ENCODE data around the gene MIA.
"Not testable (repeated sequence)": the region's sequence is repeated elsewhere in the genome, so short reads cannot be mapped to it uniquely, and the experiment has no call there.

Gene MIA

DNA sequence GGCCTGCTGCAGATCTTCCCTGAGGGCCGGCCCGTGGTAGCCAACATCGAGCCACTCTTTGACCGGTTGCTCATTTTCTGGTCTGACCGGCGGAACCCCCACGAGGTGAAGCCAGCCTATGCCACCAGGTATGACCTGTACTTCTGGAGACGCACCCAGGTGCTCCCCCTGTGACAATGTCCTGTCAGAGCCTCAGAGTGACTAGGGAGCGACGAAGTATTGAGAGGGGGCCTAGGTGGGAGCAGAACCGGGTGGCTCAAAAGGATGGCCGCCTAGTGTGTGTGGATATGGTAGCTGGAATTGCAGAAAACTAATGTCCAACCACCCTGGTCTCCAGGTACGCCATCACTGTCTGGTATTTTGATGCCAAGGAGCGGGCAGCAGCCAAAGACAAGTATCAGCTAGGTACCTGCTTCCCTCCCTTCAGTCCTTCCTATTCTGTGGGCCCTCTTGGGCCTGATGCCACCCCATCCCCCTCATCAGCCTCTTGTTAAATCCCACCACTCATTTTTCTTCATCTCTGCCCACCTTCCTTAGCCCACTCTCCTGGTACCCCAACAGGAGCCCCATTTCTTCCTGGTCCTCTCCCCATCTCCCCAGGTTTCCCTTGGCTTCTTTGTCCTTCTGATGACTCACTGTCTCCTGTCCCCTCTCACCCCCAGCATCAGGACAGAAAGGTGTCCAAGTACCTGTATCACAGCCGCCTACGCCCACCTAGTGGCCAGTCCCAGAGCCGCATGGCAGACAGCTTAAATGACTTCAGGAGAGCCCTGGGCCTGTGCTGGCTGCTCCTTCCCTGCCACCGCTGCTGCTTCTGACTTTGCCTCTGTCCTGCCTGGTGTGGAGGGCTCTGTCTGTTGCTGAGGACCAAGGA is 32.1 kb downstream of the MIA start:
- no peaks in the 10 kb centered on the region for H3K9me3 ChIP-seq (ENCODE audit: low read length)
- H3K9ac ChIP-seq (ENCODE audit: low read length), result no peak overlapping the region
- peaks cover 37% of the 10 kb centered on the region for H3K36me3 ChIP-seq (ENCODE audit: insufficient read depth, low read length)
- H3K27ac ChIP-seq (ENCODE audit: low read depth, low read length), result peak overlapping the region; percentile 8
- no peak overlapping the region for H3K4me3 ChIP-seq (ENCODE audit: low read depth in 1 of 2, low read length in 2 of 2)
- H3K27me3 ChIP-seq (ENCODE audit: control insufficient read depth in 1 of 2, insufficient read depth in 2 of 2, low read length in 2 of 2), result no peaks in the 10 kb centered on the region
- peaks cover 74% of the 10 kb centered on the region for H3K4me1 ChIP-seq (ENCODE audit: insufficient read depth, low read length)

DNA sequence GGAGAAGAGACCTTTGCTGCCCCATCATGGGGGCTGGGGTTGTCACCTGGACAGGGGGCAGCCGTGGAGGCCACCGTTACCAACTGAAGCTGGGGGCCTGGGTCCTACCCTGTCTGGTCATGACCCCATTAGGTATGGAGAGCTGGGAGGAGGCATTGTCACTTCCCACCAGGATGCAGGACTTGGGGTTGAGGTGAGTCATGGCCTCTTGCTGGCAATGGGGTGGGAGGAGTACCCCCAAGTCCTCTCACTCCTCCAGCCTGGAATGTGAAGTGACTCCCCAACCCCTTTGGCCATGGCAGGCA is 32.7 kb downstream of the MIA start:
- Histone ChIP-seq H3K4me1 (ENCODE audit: insufficient read depth, low read length) (peaks cover 71% of the 10 kb centered on the region), H3K9ac (ENCODE audit: low read length) (no peak overlapping the region), H3K36me3 (ENCODE audit: insufficient read depth, low read length) (peaks cover 37% of the 10 kb centered on the region), H3K9me3 (ENCODE audit: low read length) (no peaks in the 10 kb centered on the region), H3K4me3 (ENCODE audit: low read depth in 1 of 2, low read length in 2 of 2) (no peak overlapping the region), H3K27me3 (ENCODE audit: control insufficient read depth in 1 of 2, insufficient read depth in 2 of 2, low read length in 2 of 2) (no peaks in the 10 kb centered on the region), H3K27ac (ENCODE audit: low read depth, low read length) (no peak overlapping the region)

DNA sequence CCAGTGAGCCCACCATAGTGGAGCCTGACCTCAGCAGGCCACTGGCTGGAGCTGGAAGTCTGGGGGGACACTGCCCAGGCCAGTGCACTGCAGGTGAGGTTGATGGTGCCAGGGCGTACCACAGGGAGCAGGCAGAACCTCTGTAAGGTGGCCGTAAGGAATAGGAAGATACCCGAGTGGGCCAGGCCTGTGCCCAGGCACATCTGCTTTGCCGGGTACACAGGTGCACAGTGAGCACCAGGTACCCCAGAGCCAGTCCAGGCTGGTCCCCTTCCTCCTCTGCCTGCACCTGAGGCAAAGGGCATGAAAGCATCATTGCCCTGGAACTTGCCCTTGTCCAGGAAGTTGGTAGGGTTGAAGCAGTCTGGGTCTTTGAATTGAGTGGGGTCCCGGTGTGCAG is 33.2 kb downstream of the MIA start:
- Histone ChIP-seq H3K27me3 (ENCODE audit: control insufficient read depth in 1 of 2, insufficient read depth in 2 of 2, low read length in 2 of 2) (no peaks in the 10 kb centered on the region), H3K4me1 (ENCODE audit: insufficient read depth, low read length) (peaks cover 69% of the 10 kb centered on the region), H3K27ac (ENCODE audit: low read depth, low read length) (no peak overlapping the region), H3K36me3 (ENCODE audit: insufficient read depth, low read length) (peaks cover 37% of the 10 kb centered on the region), H3K9ac (ENCODE audit: low read length) (no peak overlapping the region), H3K4me3 (ENCODE audit: low read depth in 1 of 2, low read length in 2 of 2) (no peak overlapping the region), H3K9me3 (ENCODE audit: low read length) (no peaks in the 10 kb centered on the region)

DNA sequence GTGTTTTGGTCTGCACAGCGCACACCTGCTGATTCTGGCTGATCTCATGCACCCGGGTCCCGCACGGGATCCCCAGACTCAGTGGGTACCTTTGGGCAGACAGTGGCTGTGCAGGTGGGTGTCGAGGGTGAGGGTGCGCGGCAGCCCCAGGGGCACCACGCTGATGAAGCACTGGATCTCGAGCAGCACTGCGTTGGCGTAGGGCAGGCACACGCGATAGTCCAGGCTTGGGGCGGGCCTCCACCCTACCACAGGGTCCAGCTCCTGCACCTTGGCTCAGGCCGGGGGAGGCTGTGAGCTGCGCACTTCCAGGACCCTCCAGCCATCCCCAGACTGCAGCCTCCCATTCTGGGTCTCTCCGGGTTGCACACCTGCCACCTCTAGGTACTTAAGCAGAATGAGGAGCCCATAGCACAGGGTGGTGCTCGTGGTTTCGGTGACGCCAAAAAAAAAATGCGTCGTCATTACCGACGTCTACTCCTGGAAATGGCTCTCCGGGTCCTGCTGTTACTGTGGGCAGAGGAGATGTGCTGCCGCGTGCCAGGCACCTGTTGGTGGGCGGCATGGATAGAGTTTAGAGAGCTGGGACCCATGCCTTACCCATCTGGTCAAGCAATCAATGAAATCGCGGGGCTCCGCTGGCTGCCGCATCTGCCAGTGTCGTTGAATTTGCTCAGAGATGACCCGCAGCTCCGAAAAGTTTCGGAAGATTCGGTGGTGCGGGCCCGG is 34.2 kb downstream of the MIA start:
- H3K9ac ChIP-seq (ENCODE audit: low read length), result no peak overlapping the region
- peaks cover 27% of the 10 kb centered on the region for H3K36me3 ChIP-seq (ENCODE audit: insufficient read depth, low read length)
- H3K9me3 ChIP-seq (ENCODE audit: low read length), result no peaks in the 10 kb centered on the region
- no peak overlapping the region for H3K27ac ChIP-seq (ENCODE audit: low read depth, low read length)
- peak overlapping the region in 1 of 2 donors; percentile 53 for H3K4me3 ChIP-seq (ENCODE audit: low read depth in 1 of 2, low read length in 2 of 2)
- no peaks in the 10 kb centered on the region for H3K27me3 ChIP-seq (ENCODE audit: control insufficient read depth in 1 of 2, insufficient read depth in 2 of 2, low read length in 2 of 2)
- peaks cover 58% of the 10 kb centered on the region for H3K4me1 ChIP-seq (ENCODE audit: insufficient read depth, low read length)

DNA sequence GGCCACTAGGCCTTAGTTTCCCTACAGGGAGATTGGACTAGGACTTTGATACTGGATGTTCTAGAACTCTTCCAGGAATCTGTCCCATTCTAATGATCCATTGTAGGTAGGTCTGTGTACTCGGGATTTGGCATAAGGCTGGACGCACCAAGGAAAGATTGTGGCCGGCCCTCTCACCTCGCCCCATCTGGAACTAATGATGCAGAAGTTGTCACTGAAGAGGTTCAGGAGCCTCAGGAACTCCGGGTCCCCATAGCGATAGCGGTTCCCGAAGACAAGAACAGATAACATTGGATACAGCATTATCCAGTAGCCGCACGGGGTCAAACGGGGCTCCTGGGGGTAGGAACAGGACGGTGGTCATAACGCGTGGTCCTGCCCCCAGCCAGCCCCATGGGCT is 34.8 kb downstream of the MIA start:
- Histone ChIP-seq H3K4me1 (ENCODE audit: insufficient read depth, low read length) (peaks cover 52% of the 10 kb centered on the region), H3K36me3 (ENCODE audit: insufficient read depth, low read length) (peaks cover 23% of the 10 kb centered on the region), H3K27me3 (ENCODE audit: control insufficient read depth in 1 of 2, insufficient read depth in 2 of 2, low read length in 2 of 2) (no peaks in the 10 kb centered on the region), H3K9ac (ENCODE audit: low read length) (no peak overlapping the region), H3K4me3 (ENCODE audit: low read depth in 1 of 2, low read length in 2 of 2) (peak overlapping the region in 1 of 2 donors; percentile 53), H3K9me3 (ENCODE audit: low read length) (no peaks in the 10 kb centered on the region), H3K27ac (ENCODE audit: low read depth, low read length) (peak overlapping the region; percentile 49)

DNA sequence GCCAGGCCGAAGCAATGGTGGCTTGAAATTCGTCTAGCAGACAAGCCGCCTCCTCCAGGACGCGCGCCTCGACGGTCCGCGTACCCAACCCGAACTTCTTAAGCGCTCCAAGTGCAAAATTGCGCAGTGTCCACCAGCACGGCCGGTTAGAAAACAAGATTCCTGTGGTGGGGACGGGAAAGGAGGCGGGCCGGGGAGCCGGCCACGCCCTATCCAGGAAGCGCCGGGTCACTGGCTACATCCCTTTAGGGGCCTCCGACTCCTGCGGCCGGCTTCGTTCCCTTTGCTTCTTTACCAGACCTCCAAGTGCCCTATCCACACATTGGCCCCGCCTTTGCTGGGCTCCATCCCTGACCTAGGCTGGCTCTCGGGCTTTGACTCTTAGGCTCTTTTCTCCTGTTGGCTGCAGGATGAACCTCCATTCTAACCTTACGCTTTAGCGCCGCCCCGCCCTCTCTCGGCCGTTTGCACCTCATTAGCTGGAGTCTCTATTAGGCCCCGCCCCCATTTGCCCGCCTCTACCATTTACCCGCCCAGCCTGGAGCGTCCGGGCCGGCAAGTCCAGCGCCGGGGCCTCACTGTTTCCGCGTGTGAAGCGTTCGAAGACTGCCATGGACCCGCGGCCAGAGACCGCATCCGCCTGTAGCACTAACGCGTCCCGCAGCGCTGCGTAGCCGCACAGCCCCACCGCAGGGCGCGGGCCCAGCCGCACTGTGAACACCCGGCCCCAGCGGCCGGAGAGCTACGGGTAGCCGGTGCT is 35.5 kb downstream of the MIA start:
- not testable (repeated sequence) for H3K27me3 ChIP-seq (ENCODE audit: control insufficient read depth in 1 of 2, insufficient read depth in 2 of 2, low read length in 2 of 2); H3K9ac ChIP-seq (ENCODE audit: low read length); H3K9me3 ChIP-seq (ENCODE audit: low read length)
- Histone ChIP-seq H3K27ac (ENCODE audit: low read depth, low read length) (peak overlapping the region; percentile 68), H3K4me3 (ENCODE audit: low read depth in 1 of 2, low read length in 2 of 2) (peak overlapping the region in 1 of 2 donors; percentile 53), H3K4me1 (ENCODE audit: insufficient read depth, low read length) (peaks cover 45% of the 10 kb centered on the region), H3K36me3 (ENCODE audit: insufficient read depth, low read length) (peaks cover 23% of the 10 kb centered on the region)

DNA sequence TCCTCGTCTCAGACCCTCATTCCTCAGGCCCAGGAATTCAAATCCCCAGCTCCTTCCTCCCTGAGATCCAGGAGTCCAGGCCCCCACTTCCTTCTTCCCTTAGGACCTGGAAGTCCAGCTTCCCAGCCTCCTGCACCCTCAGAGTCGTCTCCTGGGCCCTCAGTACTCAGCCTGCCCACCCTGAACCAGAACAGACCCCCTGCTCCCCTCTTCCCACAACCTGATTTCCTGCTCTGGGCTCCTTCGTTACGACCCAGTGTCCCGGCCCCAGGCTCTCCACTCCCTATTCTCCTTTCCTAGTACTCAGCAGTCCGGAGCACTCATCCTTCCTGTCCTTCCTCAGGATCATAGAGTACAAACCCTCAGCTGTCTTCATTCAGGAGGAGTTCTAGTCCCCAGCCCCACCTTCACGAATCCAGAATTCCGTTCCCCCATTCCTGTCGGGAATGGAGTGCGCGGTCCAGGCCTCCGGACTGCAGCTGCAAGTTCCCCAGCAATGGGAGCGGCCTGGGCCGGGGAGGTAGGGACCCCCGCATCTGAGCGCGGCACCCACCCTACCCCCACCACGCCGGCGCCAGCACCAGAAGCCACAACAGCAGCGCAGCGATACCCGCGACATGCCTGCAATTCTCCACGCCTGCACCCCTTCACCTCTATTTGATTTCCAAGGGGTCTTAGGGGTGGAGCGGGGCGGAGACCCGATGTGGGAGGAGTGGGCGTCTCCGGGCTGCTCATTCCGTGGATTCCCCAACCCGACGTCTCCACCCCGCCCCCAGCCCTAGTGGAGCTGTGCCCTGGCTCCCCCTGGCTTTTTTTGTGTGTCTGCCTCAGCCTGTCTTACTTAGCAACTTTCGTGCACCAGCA is 36.4 kb downstream of the MIA start:
- peak overlapping the region; percentile 68 for H3K27ac ChIP-seq (ENCODE audit: low read depth, low read length)

DNA sequence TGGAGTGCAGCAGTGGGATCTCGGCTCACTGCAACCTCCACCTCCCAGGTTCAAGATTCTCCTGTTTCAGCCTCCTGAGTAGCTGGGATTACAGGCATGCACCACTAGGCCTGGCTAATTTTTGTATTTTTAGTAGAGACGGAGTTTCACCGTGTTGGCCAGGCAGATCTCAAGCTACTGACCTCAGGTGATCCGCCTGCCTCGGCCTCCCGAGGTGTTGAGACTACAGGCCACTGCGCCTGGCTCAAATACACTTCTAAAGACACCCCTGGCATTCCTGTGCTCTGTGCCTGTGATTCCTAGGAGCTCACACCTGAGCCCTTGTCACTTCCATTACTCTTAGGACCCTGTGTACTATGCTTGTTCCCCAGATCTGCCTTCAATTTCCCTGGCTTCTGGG is 37.2 kb downstream of the MIA start:
- H3K9me3 ChIP-seq (ENCODE audit: low read length); H3K4me3 ChIP-seq (ENCODE audit: low read depth in 1 of 2, low read length in 2 of 2); H3K27me3 ChIP-seq (ENCODE audit: control insufficient read depth in 1 of 2, insufficient read depth in 2 of 2, low read length in 2 of 2); H3K9ac ChIP-seq (ENCODE audit: low read length): not testable (repeated sequence)
- peaks cover 29% of the 10 kb centered on the region for H3K4me1 ChIP-seq (ENCODE audit: insufficient read depth, low read length)
- peak overlapping the region; percentile 13 for H3K27ac ChIP-seq (ENCODE audit: low read depth, low read length)
- H3K36me3 ChIP-seq (ENCODE audit: insufficient read depth, low read length), result peaks cover 22% of the 10 kb centered on the region

More for the DNA sequence above, 36.4 kb downstream of the MIA start:
- H3K9me3 ChIP-seq (ENCODE audit: low read length), result no peaks in the 10 kb centered on the region
- H3K36me3 ChIP-seq (ENCODE audit: insufficient read depth, low read length), result peaks cover 23% of the 10 kb centered on the region
- H3K4me3 ChIP-seq (ENCODE audit: low read depth in 1 of 2, low read length in 2 of 2), result peak overlapping the region in 1 of 2 donors; percentile 53
- H3K9ac ChIP-seq (ENCODE audit: low read length), result no peak overlapping the region
- peaks cover 37% of the 10 kb centered on the region for H3K4me1 ChIP-seq (ENCODE audit: insufficient read depth, low read length)
- H3K27me3 ChIP-seq (ENCODE audit: control insufficient read depth in 1 of 2, insufficient read depth in 2 of 2, low read length in 2 of 2), result no peaks in the 10 kb centered on the region

DNA sequence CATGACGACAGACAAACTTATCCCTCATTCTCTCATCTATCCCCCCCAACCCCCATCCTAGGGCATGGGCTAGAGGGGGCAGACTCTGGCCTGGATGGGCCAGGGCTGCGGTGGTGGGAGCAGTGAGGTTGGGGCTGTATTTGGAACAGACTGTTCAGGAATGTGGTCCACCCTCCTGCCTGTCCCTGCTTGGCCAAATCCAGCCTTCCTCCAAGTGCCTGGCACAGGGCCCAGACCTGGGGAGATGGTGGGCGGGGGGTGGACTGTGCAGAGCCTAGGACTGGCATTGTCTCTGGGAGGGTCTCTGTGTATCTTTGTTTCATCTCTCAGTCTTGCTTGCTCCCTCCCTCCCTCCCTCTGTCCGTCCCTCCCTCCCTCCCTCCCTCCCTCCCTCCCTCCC is 37.9 kb downstream of the MIA start:
- Histone ChIP-seq H3K36me3 (ENCODE audit: insufficient read depth, low read length) (peaks cover 16% of the 10 kb centered on the region), H3K9me3 (ENCODE audit: low read length) (no peaks in the 10 kb centered on the region), H3K27me3 (ENCODE audit: control insufficient read depth in 1 of 2, insufficient read depth in 2 of 2, low read length in 2 of 2) (no peaks in the 10 kb centered on the region), H3K27ac (ENCODE audit: low read depth, low read length) (peak overlapping the region; percentile 13), H3K9ac (ENCODE audit: low read length) (no peak overlapping the region), H3K4me3 (ENCODE audit: low read depth in 1 of 2, low read length in 2 of 2) (no peak overlapping the region), H3K4me1 (ENCODE audit: insufficient read depth, low read length) (peaks cover 29% of the 10 kb centered on the region)

DNA sequence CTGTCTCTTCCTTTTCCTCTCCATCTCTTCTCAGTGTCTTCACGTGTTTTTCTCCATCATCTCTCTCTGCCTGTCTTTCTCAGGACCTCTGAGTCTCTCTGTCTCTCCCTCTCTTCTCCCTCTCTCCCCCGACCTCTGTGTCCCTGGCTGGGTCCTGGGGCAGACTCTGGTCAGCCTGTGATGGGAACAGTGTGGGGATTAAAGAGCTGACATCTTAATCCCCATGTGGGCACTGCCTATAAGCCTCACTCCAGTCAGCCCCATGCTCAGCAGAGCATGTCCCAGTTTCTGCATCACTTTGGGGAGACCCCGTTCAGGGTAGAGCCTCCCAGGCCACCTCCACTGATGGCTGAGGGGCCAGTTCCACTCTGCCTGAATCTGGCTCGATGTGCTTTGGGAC is 39.9 kb downstream of the MIA start:
- peaks cover 25% of the 10 kb centered on the region for H3K4me1 ChIP-seq (ENCODE audit: insufficient read depth, low read length)

More for the DNA sequence above, 39.9 kb downstream of the MIA start:
- H3K9me3 ChIP-seq (ENCODE audit: low read length), result no peaks in the 10 kb centered on the region
- H3K4me3 ChIP-seq (ENCODE audit: low read depth in 1 of 2, low read length in 2 of 2), result no peak overlapping the region
- no peaks in the 10 kb centered on the region for H3K27me3 ChIP-seq (ENCODE audit: control insufficient read depth in 1 of 2, insufficient read depth in 2 of 2, low read length in 2 of 2)
- H3K27ac ChIP-seq (ENCODE audit: low read depth, low read length), result no peak overlapping the region
- no peaks in the 10 kb centered on the region for H3K36me3 ChIP-seq (ENCODE audit: insufficient read depth, low read length)
- H3K9ac ChIP-seq (ENCODE audit: low read length), result no peak overlapping the region

Measured in muscle layer of colon (tissue), 2 donors.